Measurements from ENCODE around the gene BAZ2B.

BAZ2B gene

DNA sequence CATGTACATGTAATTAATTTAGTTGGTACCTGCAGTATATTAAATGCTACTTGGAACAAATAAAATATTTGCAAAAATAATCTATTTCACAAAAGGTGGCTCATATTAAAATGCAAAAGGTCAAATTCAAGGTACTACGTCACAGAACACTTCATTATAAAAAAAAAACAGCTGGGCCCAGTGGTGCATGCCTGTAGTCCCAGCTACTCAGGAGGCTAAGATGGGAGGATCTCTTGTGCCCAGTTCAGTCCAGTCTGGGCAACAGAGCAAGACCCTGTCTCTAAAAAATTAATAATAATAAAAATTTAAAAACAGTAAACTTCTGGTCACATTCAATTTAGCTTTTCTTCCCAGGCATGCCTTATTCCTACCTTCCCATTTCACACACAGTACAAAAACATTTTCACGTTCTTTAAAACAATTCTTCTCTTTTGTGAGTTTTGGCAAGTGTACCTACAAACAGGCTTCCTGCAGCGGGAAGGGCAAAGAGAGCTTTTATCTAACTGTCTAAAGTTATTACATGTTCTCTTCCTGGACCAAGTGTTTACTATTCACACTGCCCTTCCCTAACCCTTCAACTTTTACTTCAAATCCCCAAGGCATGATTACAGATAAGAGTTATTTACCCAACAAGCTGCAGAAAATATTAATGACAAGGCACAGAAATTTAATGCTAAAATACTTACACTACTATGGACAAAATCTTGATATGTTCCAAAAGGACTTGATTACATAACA, 10.7 kb downstream of the BAZ2B start:
- TF ChIP-seq, protein P1, sequence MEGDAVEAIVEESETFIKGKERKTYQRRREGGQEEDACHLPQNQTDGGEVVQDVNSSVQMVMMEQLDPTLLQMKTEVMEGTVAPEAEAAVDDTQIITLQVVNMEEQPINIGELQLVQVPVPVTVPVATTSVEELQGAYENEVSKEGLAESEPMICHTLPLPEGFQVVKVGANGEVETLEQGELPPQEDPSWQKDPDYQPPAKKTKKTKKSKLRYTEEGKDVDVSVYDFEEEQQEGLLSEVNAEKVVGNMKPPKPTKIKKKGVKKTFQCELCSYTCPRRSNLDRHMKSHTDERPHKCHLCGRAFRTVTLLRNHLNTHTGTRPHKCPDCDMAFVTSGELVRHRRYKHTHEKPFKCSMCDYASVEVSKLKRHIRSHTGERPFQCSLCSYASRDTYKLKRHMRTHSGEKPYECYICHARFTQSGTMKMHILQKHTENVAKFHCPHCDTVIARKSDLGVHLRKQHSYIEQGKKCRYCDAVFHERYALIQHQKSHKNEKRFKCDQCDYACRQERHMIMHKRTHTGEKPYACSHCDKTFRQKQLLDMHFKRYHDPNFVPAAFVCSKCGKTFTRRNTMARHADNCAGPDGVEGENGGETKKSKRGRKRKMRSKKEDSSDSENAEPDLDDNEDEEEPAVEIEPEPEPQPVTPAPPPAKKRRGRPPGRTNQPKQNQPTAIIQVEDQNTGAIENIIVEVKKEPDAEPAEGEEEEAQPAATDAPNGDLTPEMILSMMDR (IDR thresholded peaks at IDR 0.05; ENCODE audit: control extremely low read depth, extremely low read depth, low read depth, missing control alignments): no peak
- ChIA-PET POLR2A (interaction anchor here (0.7 kb wide), 2 partner anchors 10 to 221 kb away, joined by 3 to 4 read pairs; no protein-coding TSS in a partner anchor), CTCF (interaction anchor here (1.3 to 1.9 kb wide), 2 partner anchors 10 to 186 kb away, joined by 3 to 7 read pairs; no protein-coding TSS in a partner anchor)
- DNase-seq (ENCODE audit: extremely low spot score): no peak

DNA sequence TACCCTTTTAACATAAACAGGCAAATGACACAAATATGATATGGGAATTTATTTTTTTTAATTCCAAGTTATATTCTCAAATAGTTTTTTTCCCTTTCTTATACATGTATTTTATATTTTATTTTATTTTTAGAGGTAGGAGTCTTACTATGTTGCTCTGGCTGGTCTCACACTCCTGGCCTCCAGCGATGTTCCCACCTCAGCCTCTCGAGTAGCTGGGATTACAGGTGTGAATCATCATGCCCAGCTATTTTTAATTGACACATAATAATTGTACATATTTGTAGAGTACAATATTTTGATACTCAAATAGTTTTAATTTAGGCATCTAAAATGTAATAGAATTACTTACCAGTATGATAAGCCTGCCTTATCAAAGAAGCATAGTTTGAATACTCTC, 12.2 kb downstream of the BAZ2B start:
- CTCF ChIA-PET: interaction anchor here (0.9 to 1.9 kb wide), 3 partner anchors 8 to 185 kb away, joined by 3 to 7 read pairs (median 3); no protein-coding TSS in a partner anchor
- TF ChIP-seq, protein P1 (IDR thresholded peaks at IDR 0.05; ENCODE audit: control extremely low read depth, extremely low read depth, low read depth, missing control alignments): no peak
- POLR2A ChIA-PET: interaction anchor here (0.6 kb wide), 1 partner anchor 78 kb away, joined by 4 read pairs; no protein-coding TSS in a partner anchor
- no peak for DNase-seq (ENCODE audit: extremely low spot score)

- POLR2A ChIA-PET: no interaction called here
- DNase-seq (ENCODE audit: extremely low spot score): no peak
- TF ChIP-seq, protein P1 (IDR thresholded peaks at IDR 0.05; ENCODE audit: control extremely low read depth, extremely low read depth, low read depth, missing control alignments): no peak
- CTCF ChIA-PET: interaction anchor here (0.7 to 1.3 kb wide), 2 partner anchors 10 to 13 kb away, joined by 3 read pairs; no protein-coding TSS in a partner anchor
Measured at GRCh38 chr2:159600752-159601151, 15.6 kb downstream of the BAZ2B start.

GRCh38 chr2:159595410-159596046, 20.8 kb downstream of the BAZ2B start:
- ChIA-PET CTCF (interaction anchor here (1.1 to 1.8 kb wide), 4 partner anchors 9 to 42 kb away, joined by 3 to 7 read pairs (median 4); no protein-coding TSS in a partner anchor), POLR2A (no interaction called here)
- DNase-seq (ENCODE audit: extremely low spot score): no peak
- TF ChIP-seq, protein P1 (IDR thresholded peaks at IDR 0.05; ENCODE audit: control extremely low read depth, extremely low read depth, low read depth, missing control alignments): no peak

DNA sequence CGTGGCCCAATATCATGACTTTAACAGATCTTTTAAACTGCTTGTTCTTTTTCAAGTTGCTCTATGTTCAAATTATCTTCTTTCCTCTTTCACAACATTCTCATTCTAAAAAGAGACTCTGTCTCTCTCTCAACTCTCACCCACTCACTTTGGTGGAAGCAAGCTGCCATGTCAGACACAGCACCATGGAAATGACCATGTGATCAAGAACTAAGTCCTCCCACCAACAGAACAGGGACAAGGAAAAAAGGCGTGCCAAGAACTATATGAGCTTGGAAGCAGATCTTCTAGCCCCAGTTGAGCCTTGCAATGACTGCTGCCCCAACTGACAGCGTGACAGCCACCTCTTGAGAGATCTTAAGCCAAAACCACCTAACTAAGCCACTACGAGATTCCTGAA, 23.9 kb downstream of the BAZ2B start:
- TF ChIP-seq, protein P1 (IDR thresholded peaks at IDR 0.05; ENCODE audit: control extremely low read depth, extremely low read depth, low read depth, missing control alignments): no peak
- no peak for DNase-seq (ENCODE audit: extremely low spot score)
- ChIA-PET POLR2A (no interaction called here), CTCF (no interaction called here)

GRCh38 chr2:159591221-159591620, 25.1 kb downstream of the BAZ2B start:
- POLR2A ChIA-PET: no interaction called here
- CTCF ChIA-PET: interaction anchor here (1.2 kb wide), 1 partner anchor 9 kb away, joined by 3 read pairs; no protein-coding TSS in a partner anchor
- no peak for DNase-seq (ENCODE audit: extremely low spot score)
- TF ChIP-seq, protein P1 (IDR thresholded peaks at IDR 0.05; ENCODE audit: control extremely low read depth, extremely low read depth, low read depth, missing control alignments): no peak

Data from GM10248 (cell line).